Kidney epithelial cell (primary cell): ENCODE measurements around the gene NEK8. TPM values are rescaled to one million over a fixed set of nuclear protein-coding genes. Genes with fewer than 3 reads are reported as not detected.

Experiments used
- DNase-seq: peaks from one replicate; pipeline ENCODE4 v3.0.0-alpha.2; 2010; ENCODE audit warnings: low read depth
- H3K27me3 ChIP-seq: 2 replicates; pipeline ENCODE4 v1.6.0; 2011; ENCODE audit warnings: low read length; ENCODE audit not compliant: control insufficient read depth, insufficient read depth
- H3K36me3 ChIP-seq: 2 replicates; pipeline ENCODE4 v1.5.1; 2011; ENCODE audit warnings: low read length; ENCODE audit not compliant: control insufficient read depth, insufficient read depth
- H3K4me3 ChIP-seq: 2 replicates; pipeline ENCODE4 v1.5.1; 2011; ENCODE audit warnings: low read depth, mild to moderate bottlenecking, control low read depth, low read length
- CTCF ChIP-seq: IDR thresholded peaks from 2 replicates; pipeline ENCODE4 v1.5.1; 2011; ENCODE audit warnings: mild to moderate bottlenecking, moderate library complexity, low read length, control low read depth, inconsistent platforms; ENCODE audit not compliant: insufficient read depth, poor library complexity, severe bottlenecking
- total RNA-seq: library from RNA; depleted of rRNA; stranded (reverse); fragments of >200 nt; gene quantifications from 2 replicates; pipeline ENCODE4 v1.2.3, GENCODE V29; 2015

NEK8 gene
- total RNA-seq, 1 donor from 2014 or later, result 4.3 TPM

GRCh38 chr17:28702026-28702751, 26.4 kb upstream of the NEK8 start:
- TF ChIP-seq CTCF, result no peak
- DNase-seq, result no peak
- no peak overlapping the region for H3K4me3 ChIP-seq
- H3K36me3 ChIP-seq, result peaks cover 4% of the 10 kb centered on the region
- no peaks in the 10 kb centered on the region for H3K27me3 ChIP-seq

GRCh38 chr17:28702752-28703150, 25.8 kb upstream of the NEK8 start:
- TF ChIP-seq CTCF, result no peak

GRCh38 chr17:28703552-28704218, 24.9 kb upstream of the NEK8 start:
- H3K4me3 ChIP-seq, result no peak overlapping the region
- no peak for DNase-seq
- H3K36me3 ChIP-seq, result peaks cover 4% of the 10 kb centered on the region
- no peaks in the 10 kb centered on the region for H3K27me3 ChIP-seq
- no peak for TF ChIP-seq CTCF

More at GRCh38 chr17:28702752-28703150, 25.8 kb upstream of the NEK8 start:
- no peak for DNase-seq
- Histone ChIP-seq H3K4me3 (no peak overlapping the region), H3K27me3 (no peaks in the 10 kb centered on the region), H3K36me3 (peaks cover 4% of the 10 kb centered on the region)

GRCh38 chr17:28704219-28704858, 24.2 kb upstream of the NEK8 start:
- no peak for TF ChIP-seq CTCF
- Histone ChIP-seq H3K27me3 (no peaks in the 10 kb centered on the region), H3K36me3 (peaks cover 4% of the 10 kb centered on the region), H3K4me3 (no peak overlapping the region)
- no peak for DNase-seq

GRCh38 chr17:28705074-28705659, 23.4 kb upstream of the NEK8 start:
- no peak for DNase-seq
- TF ChIP-seq CTCF, result no peak
- Histone ChIP-seq H3K36me3 (peaks cover 4% of the 10 kb centered on the region), H3K27me3 (no peaks in the 10 kb centered on the region), H3K4me3 (no peak overlapping the region)
